CD4-positive, alpha-beta T cell treated with Interleukin-4 for 4 hours (primary cell): ENCODE measurements around the gene GLIS1.

ENCODE experiments used
- DNase-seq: peaks from one replicate; pipeline ENCODE4 v3.0.0-alpha.2; 2020

The GLIS1 gene

DNA sequence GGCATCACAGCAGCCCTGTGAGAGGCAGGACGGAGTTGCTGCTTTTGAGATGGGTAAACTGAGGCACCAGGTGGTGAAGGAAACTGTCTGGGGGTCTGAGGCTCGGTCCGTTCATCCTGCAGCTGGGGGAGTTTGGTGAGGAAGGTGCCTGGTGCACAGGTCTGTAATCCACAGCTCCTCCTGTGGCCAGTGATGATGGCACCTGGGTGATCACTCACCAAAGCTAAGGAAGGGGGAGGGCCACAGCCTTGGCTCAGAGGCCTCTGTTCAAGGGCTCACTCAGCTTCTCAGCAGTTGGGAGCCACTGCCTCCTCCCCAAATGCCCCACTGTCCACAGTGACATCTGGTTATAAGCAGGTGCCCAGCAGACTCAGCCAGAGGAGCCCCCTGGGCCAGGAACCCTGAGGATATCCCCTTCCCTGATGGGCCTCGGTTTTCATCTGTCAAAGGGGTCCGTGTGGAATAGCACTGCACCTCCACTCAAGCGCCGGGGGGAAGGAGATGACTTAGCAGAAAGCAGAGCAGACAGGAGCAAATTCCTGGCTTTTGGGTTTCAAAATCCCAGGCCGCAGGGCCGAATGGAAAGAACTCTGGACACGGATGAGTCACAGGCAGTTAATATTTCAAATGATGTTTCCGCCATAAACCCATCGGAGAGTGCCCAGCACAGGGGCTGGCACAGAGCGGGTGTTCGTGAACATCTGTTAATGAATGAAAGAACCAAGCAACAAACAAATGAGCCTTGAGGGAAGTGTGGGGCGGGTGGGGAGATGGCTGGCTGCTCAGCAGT is 197.0 kb downstream of the GLIS1 start:
- no peak for DNase-seq

DNA sequence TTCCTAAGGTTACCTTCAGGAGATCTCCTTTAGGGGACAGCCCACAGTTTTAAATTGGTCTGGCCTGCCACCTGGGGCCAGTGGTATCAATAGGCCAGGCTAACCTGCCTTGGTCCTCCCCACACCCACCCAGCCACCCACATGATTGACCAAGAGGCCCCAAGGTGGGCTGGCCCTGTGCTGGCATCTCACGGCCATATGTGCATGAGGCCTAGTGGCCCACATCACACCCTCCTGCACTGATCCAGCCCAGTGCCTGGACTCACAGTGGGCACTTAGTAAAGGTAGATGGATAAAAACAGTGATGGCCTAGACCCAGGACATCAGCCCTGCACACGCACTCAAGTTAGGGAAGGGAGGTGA is 197.7 kb downstream of the GLIS1 start:
- no peak for DNase-seq

DNA sequence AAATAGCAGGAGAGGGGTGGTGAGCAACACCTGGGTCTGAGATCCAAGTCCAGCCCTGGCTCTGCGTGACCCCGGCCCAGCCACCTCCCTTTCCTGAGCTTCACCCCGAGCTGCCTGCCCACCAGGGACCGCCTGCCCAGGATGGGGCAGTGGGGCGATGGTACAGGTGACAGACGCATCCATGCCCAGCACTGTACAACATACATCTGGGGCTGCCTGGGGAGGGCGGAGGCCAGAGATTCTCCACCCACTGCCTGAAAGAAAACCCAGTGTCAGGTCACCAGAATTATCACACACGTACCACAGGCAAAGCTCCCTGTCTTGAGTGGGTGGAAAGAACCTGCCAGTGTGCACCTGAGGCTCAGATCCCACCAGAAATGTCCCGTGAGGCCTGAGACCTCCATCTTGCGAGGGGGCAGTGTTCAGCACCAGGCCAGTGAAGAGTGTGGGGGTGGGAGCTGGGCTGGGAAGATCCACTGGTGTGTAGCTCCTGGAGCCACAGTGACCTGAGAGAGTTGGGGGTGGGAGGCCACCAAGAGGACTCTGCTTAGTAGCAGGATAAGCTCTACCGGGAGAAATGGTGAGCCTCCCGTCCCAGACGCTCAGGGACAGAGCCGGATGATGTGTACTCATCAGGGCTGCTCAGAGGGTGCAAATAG is 198.2 kb downstream of the GLIS1 start:
- no peak for DNase-seq

DNA sequence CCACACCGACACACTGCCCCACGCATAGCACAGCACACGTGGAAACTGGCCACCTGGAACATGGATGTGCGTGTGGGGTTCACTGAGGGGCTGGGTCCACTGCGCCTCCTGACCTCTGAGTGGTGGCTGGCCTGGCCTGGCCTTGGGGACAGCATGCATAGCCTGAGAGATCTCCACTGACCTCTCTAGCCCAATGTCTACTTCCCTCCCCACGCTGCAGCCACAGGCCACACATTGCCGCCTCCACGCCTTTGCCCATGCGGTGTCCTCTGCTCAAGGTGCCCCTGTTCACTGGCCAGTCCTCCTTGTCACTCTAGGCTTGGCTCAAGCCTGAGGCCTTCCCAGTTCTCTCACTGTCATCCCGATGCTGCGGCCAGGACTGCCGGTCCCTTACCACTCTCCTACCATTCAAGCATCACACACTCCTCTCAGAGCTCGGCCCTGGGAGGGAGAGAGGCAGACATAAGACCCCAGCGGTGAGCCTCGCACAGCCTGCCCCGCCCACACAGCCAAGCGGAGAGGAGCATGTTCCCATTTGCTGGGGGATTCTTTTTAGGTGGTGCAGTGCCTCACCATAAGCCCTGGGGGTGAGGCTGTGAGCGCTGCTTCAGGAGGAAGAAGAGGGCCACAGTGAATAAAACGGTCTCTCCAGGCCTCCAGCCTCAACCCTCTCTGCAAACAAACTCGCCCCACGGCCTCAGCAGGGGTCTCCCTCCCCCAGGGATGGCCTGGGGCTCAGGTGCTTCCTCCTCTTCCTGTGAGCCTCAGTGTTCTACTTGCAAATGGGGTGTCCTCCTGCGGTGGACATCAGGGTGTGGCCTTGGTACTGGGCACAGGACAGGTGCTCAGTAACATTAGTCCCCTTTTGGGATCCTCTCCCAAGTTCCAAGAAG is 199.0 kb downstream of the GLIS1 start:
- DNase-seq: no peak

DNA sequence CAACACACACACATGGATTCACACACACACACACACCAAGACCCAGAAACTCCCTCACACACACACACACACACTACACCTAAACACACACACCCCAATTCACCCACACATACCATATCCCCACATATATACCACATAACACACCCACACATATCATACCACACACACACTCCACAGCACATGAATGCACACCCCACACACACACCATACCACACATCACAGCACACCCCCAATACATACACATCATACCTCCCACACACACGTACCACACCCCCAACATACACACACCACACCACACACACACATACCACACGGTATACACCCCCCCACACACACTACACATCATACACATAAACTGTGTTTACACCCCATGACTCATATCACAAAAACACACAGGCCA is 199.7 kb downstream of the GLIS1 start:
- DNase-seq: no peak

DNA sequence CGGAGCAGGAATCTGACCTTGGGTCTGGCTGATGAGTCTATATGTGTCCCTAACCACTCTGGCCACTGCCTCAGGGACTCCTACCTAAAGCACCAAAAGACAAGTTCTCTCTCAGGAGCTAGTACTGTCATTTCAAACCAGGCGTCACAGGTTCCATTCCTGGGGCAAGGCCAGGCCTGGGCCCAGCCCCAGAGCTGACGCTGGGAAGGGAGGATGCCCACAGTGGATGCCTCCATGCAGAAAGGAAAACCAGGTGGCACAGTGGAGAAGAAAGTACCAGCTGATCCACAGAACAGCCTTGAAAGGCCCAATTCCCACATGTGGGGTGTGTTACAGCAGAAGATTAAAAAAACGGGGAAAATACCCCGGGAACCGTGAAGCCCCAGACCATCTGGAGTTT is 202.4 kb downstream of the GLIS1 start:
- no peak for DNase-seq

DNA sequence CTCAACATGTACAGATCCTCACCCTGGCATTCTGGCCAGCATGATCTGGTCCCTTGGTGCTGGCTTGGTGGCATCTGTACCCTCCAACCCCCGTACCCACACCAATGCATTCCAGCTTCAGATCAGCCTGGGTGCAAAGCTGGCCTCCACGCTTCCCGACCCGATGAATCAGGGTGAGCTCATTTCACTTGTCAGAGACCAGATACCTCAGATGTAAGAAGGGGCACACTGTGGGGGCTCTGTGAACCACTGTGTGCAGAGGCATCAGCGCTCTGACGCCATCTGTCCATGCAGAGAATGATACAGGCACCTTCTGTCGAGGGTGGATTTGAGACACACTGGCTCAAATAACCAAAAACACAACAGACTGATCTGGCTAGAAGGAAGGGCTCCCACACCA is 203.1 kb downstream of the GLIS1 start:
- no peak for DNase-seq

DNA sequence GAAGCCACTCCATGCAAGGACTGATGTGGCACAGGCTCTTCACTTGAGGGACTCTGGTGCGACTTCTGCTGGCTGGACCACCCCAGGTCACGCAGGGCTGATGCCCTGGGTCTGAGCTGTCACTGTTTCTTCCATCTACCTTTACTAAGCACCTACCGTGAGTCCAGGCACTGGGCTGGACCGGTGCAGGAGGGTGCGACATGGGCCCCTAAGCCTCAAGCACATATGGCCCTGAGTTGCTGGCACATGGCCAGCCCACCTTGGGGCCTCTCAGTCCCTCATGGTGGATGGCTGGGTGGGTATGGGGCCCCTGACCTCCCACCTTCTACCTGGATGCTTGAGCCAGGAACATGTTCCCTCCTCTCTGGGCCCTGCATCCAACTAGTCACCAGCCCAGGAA is 203.7 kb downstream of the GLIS1 start:
- no peak for DNase-seq

DNA sequence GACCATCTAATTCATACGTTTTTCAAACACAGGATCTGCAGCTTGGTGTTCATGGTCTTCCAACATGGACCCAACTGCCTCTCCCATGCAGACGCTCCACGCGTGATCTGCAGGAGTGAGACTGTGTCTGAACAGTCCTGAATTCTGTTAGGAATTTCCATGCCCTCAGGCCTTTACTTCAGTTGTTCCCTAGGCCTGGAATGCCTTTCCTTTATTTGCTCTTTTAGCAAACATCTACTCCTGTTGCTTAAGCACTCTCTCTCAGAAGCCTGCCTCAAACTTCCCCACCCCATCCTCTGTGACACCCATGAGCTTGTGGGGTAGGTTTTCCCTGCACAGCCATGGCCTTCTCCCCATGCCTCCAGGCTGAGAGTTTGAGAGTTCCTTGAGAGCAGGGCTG is 206.1 kb downstream of the GLIS1 start:
- DNase-seq: no peak

DNA sequence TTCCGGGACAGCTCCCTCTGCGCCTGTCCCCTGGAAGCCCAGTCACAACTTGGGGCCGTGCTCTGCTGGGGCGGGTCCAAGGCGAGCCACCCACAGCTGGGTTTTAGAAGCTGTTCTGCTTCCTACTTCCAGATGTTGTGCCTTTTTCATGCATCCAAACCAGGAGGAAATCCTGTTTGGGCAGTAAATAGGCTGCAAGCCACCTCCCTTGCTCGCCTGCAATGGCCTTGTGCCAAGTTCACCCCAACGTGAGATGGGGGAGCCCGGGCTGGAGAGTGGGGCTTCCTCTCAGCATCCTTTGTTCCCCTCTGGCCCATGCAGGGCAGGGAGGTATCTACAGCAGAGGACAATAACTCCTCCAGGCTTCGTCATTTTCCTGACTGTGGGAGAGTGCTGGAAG is 206.6 kb downstream of the GLIS1 start:
- DNase-seq: no peak

DNA sequence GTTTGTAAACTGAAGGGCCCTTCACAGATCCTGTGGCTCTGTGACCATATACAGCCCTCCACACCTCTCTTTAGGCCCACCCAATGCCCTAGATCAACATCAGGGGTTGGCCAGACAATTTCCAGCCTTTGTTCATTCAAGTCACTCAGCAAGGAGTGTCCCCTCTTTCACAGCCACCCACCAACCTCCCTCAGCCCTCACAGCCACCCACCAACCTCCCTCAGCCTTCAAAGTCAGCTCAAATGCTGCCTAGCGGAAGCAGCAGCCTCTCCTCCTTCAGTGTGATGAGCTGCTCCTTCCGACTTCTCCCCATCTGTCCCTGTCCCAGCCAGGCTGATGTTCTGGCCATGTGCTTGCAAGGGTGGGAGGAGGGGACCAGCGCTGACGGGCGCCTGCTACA is 208.4 kb downstream of the GLIS1 start:
- no peak for DNase-seq

DNA sequence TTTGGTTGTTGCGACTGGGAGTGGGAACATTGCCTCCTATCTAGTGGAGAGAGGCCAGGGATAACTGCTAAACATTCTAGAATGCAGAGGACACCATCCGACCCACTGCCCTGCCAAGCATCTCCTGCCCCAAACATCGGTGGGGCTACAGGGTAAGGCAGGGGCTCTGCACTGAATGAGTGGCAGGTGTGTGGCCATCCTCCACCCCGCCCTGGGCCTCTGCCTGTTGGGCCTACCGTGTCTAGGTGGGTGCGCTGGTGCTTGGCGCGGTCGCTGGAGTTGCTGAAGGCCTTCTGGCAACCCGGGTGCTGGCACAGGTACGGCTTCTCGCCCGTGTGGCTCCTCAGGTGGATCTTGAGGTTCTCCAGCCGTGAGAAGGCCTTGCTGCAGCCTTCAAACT is 209.4 kb downstream of the GLIS1 start:
- DNase-seq: no peak

DNA sequence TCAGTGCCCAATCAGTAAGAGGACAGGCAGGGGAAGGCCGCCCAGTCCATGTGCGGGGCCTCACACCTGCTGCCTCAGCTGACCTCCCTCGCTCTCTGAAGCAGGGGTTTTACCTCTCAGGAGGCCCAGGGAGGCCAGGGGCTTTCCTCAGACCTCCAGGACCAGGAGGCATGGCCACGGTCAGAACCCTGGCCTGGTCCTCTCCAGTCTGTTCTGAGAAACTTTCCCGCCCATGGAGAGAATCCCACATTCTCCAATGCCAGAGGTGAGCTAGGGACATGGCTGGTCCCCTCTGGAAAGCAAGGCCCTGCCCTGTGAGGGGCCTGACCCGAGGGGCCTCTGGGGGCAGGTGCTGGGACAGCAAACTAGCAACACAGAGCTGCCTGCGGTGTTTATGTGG is 211.6 kb downstream of the GLIS1 start:
- no peak for DNase-seq

DNA sequence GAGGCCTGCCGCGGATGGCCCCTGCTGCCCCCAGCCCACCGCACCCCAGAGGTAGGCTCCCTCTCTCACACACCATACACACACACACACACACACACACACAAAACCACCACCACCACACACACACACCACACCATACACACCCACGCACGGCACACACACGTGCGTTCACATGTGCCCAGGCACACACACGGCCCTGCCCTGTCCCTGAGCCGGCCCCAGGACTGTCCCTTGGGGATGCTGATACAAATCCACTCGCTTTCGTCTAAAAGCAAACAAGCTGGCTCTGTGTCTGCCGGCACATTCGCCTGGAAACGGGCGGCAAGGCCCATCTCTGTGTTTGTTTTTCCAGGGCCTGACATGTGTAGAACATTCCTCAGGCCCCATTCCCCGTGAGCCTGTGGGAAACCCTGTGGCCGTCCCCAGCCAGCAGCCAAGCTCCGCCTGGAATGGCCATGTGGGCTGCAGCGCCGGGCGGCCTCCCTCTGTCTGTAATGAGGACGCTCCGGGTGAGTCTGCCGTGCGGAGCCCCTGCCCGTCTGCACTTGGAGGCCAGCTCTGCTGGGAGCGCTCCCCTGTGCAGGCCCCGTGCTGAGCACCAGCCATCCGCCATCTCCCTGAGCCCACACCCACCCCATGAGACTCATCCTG is 212.4 kb downstream of the GLIS1 start:
- DNase-seq: no peak

DNA sequence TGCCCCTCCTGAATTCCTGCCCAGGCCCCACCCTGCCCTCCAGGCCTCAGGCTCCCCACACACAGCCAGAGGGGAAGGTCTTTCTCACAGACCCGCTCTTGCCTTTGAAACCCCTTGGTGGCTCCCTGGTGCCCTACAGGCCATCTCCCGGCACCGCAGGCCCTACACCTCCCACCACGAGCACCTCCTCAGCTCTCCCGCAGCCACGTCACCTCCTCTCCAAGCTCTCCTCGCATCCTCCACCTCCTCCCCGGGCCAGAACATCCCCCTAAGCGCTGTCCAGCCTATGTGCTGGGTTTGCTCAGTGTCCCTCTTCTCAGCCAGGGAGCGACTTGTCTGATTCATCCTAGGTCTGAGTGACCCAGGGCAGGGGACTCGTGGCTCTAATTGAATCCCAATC is 213.4 kb downstream of the GLIS1 start:
- no peak for DNase-seq

DNA sequence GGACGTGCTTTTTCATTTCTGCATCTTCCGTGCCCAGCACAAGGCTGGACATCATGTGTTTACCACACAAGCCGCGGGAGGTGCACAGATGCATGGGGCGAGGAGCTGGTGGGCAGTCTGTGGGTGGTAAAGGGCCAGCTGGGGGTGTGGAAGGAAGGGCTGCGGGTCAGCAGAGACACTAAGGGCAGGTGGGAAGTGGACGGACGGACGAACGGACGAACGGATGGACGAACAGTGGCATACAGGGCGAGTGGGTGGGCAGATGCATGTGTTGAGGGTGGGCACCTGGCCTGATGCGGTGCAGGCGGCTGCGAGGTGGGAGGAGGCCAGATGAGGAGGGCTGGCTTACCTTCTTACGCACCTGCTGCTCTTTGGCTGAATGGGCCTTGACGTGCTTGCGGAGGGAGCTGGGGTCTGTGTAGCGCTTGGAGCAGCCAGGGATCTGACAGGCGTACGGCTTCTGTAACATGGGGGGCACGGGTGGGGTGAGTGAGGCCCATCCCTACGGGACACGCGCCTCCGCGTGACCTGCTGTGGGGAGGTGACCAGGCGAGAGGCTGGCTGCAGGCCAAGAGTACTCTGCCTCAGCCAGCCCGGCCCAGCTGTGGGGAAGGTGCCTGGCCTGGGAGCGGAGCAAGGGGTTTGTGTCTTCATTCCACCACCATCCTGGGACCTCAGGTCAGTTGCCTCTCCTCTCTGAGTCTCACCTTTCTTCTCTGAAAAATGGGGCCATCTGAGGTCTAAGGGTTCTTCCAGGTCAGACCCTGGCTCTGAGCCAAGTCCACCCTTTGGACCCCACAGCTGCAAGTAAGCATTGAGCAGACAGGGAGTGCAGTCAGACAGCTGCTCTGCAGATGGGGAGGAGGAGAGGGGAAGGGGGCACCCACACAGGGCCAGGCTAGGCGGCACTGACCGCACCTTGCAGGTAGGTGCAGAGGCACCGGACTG is 214.3 kb downstream of the GLIS1 start:
- DNase-seq: no peak

DNA sequence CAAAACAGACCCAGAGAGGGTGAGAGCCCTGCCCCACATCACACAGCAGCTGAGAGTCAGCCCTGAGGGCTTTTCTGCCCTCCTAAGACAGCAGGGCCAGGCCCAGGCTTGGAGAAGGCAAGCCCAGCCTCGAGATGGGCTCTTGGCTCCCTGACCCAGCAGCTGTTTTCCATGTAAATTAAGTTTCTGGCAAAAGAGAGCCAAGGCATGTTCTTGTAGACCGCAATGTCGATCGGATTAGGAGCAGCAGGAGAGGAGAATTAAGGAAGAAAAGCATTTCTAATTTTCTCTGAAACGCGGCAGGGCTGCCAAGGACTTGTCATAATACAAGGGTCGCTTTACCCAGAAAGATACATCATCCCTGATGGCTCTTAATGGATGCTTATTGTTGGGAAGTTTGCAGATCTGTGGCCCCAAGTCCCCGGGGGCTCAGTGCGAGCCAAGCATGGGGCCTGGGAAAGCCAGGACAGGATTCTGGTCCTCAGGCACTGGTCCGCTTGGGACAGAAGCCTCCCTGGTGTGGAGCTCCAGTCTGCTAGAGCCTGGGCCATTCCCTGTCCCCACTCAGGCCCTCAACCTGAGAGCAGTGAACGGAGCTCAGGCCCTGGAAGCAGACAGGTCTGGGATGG is 216.9 kb downstream of the GLIS1 start:
- no peak for DNase-seq

DNA sequence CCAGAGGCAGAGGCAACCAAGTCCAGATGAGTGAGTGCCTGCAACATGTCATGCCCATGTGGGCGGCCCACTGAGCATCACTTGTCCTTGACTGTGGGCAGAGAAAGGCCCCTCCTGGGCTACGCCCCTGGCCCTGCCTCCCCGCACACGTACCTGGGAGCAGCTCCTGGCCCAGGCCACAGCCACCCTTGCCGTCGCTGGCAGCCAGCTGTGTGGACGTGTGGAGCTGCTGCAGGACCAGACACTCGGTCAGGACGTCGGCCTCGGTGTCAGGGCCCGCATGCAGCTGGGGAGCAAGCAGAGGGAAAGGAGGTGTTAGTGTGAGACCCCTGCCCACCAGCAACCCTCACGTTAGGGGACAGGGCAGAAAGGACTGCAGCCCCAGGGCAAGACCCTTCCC is 218.5 kb downstream of the GLIS1 start:
- no peak for DNase-seq

DNA sequence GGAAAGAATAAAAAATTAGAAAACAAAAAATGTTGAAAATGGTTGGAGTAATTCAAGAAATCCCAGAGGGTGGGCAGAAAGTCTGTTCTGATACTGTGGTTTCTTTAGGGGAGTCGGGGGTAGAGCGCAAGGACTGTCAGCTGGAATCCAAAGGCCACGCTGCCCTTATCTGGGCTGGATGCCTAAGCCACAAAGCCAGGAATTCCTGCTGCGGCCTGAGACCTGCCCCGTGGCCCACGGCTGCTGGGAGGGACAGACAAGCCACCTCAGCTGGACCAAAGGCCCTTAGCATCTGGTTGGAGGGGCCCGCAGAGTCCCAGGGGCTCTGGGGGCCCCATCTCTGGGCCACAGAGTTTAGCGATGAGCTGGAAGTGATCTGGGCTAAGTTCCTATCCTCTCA is 219.5 kb downstream of the GLIS1 start:
- DNase-seq: no peak

DNA sequence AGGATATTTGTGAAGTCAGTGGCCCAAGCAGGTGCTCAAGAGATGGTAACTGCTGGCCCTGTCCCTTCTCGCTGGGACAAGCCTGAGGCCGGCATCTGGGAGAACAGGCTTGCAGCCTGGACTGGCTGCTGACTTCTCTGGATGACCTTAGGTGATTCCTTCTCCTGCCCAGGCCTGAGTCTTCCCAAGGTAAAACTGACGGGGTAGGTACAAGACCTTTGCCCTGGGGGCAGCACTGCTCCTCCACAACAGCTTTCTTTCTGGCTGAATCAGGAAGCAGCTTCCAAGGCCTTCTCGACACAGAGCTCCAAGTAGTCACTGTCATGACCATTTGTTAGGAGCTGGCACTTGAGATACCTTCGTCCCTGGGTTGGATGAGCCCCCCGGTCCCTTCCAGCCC is 220.2 kb downstream of the GLIS1 start:
- no peak for DNase-seq

DNA sequence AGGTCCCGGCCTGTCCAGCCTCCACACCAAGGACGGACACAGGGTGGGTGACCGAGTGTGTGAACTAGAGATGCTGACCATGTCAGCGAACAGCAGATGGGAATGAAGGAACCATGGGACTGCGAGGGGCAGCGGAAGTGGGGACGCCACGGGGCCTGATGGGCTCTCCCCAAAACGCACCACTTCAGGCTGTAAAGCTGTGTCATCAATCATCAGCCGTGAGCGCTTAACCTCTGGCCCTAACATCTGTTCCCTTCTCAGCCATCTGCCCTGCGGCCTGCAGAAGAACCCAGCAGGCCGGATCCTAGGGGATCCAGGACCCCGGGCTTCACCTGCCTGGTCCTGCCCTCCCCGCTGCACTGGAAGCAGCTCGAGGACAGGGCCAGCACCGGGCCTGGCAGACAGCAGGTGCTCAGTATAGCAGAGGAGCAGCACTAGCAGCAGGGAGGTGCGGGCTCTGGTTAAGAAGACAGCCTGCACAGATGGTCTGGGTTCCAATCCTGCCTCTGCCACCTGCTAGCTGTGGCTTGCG is 221.1 kb downstream of the GLIS1 start:
- no peak for DNase-seq
